Forelimb muscle (tissue), 1 donor: ENCODE data around the gene INHBE. TPM values are rescaled to one million over a fixed set of nuclear protein-coding genes. Genes with fewer than 3 reads are reported as not detected.
"Not testable (repeated sequence)": the region's sequence is repeated elsewhere in the genome, so short reads cannot be mapped to it uniquely, and the experiment has no call there.

ENCODE experiments used
- DNase-seq: peaks from one replicate; pipeline ENCODE4 v3.0.0-alpha.2; 2013; ENCODE audit warnings: low read depth
- polyA plus RNA-seq: library from polyadenylated mRNA; unstranded; fragments of 120-200 nt; gene quantifications from one replicate; pipeline ENCODE4 v1.2.1, GENCODE V29; 2013; ENCODE audit not compliant: insufficient read length

The INHBE gene
- polyA plus RNA-seq, 1 donor = 3.8 TPM

DNA sequence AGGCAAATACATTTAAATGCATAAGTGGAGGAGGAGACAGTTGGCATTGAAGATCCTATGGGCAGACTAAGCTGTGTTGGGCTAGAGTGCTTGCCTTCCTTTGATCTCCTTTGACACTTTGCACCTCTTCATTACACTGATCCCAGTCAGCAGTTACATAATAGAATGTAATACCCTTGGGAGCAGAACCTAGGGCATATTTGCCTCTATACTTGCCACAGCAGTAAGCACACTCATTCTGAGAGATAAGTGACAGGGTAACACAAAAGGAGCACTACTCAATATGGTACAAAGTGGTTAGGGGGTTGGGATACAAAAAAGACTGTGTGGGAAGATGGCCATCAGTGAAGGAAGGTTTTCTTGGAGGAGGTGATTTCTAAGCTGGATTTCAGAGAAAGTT lies 41.7 kb downstream of the INHBE start:
- DNase-seq = no peak

DNA sequence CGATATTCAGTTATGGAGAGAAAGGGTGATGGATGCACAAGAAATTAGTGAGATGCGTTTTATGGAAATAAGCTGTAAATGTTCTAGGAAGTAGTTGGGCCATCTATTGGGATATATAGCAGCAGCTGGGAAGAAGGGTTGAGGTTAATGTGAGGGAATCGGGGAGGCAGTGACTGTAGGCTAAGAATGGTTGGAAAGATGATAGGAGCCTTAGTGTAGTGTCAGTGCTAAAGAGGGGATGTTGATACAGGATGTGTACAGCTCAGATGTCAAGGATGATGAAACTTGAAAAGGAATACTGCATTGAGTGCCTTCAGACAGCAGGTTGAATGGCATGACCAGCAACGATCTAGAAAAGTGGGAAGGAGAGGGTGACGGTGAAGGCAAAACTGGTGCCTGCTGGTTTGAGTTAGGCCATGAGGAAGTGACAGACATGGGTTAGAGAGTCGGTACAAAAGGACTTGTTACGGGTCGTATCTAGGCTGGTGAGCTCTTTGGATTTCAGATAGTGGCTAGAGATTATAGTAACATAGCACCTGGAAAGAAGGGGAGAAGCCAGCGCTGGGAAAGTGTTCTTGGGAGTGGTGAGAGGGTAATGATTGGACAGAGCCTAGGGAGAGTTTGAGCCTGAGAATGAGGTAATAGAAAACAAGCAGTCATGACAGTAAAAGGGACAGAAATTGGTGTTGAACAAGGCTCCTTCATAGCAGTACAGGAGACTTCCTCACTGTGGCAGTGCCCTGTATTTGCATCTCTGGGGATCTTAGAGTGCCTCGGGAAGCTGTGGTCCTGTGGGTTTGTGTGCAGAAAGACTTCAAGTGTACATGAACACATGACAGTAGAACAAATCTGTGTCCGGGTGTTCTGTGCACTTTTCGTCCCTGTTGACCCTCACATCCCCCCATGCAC lies 42.4 kb downstream of the INHBE start:
- DNase-seq = no peak

DNA sequence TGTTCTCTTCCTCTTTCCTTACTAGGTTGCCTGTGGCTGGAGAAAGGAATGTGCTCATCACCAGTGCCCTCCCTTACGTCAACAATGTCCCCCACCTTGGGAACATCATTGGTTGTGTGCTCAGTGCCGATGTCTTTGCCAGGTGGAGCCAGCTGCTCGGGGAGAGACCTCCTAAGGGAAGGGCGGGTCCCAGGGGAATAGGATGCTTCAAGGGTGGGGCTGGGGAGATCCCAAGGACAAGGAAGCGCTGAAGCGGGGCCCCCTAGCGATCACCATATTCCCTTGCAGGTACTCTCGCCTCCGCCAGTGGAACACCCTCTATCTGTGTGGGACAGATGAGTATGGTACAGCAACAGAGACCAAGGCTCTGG lies 43.0 kb downstream of the INHBE start:
- no peak for DNase-seq

DNA sequence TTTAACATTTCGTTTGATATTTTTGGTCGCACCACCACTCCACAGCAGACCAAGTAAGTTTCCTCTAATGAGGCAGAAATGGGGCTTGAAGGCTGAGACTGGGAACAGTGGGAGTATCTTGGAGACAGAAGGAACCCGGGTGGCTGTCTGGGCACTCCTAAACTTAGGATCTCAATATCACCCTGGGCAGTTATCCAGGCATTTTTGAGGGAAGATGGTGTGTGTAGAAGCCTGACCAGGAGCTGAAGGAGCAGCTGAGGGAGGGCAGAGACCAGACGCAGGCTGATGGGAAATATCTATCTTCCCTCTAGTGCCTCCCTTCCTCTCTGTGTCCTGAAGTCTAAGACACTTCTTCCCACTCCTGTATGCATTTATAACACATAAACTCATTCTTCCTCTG lies 43.5 kb downstream of the INHBE start:
- DNase-seq = no peak

GRCh38 chr12:57500213-57500612 lies 45.1 kb downstream of the INHBE start:
- DNase-seq = no peak

GRCh38 chr12:57502311-57502969 lies 47.3 kb downstream of the INHBE start:
- not testable (repeated sequence) for DNase-seq

- not testable (repeated sequence) for DNase-seq
These were observed 51.4 kb downstream of the INHBE start for GRCh38 chr12:57506541-57506940.

Other genes with a start within 250 kb of the INHBE start
- 2.8 TPM for gene NXPH4, start 238.5 kb upstream of the INHBE start, polyA plus RNA-seq
- 64.4 TPM for gene SHMT2, start 225.6 kb upstream of the INHBE start, polyA plus RNA-seq
- gene STAC3, start 204.1 kb upstream of the INHBE start, polyA plus RNA-seq = 488 TPM
- 50.1 TPM for gene R3HDM2, start 24.3 kb upstream of the INHBE start, polyA plus RNA-seq
- gene INHBC, start 20.5 kb upstream of the INHBE start, polyA plus RNA-seq = 0.25 TPM
- gene GLI1, start 4.5 kb downstream of the INHBE start, polyA plus RNA-seq = 11.2 TPM
- 4.2 TPM for gene ARHGAP9, start 24.6 kb downstream of the INHBE start, polyA plus RNA-seq
- gene MARS1, start 32.8 kb downstream of the INHBE start, polyA plus RNA-seq = 83.8 TPM
- gene DDIT3, start 65.2 kb downstream of the INHBE start, polyA plus RNA-seq = 12.6 TPM
- 43.1 TPM for gene MBD6, start 67.5 kb downstream of the INHBE start, polyA plus RNA-seq
- 148 TPM for gene DCTN2, start 91.9 kb downstream of the INHBE start, polyA plus RNA-seq
- gene KIF5A, start 94.7 kb downstream of the INHBE start, polyA plus RNA-seq = 0.03 TPM
- gene PIP4K2C, start 135.9 kb downstream of the INHBE start, polyA plus RNA-seq = 10.6 TPM
- gene DTX3, start 149.5 kb downstream of the INHBE start, polyA plus RNA-seq = 22.4 TPM
- gene ARHGEF25, start 156.1 kb downstream of the INHBE start, polyA plus RNA-seq = 25.4 TPM
- gene B4GALNT1, start 177.9 kb downstream of the INHBE start, polyA plus RNA-seq = 2.1 TPM
- 107 TPM for gene OS9, start 238.8 kb downstream of the INHBE start, polyA plus RNA-seq